DMS153 treated with DMSO at 0.1 percent for 48 hours (cell line): ENCODE data around the gene TRMT44.
"Not testable (repeated sequence)": the region's sequence is repeated elsewhere in the genome, so short reads cannot be mapped to it uniquely, and the experiment has no call there.

Source experiments
- DNase-seq: peaks from one replicate; lab custom pipeline; 2025; ENCODE audit not compliant: unreplicated experiment; lab: John Stamatoyannopoulos, UW

TRMT44 gene

GRCh38 chr4:8467016-8467415 is 26.4 kb downstream of the TRMT44 start:
- no peak for DNase-seq

- DNase-seq = no peak
These were observed 28.4 kb downstream of the TRMT44 start for GRCh38 chr4:8468746-8469535.

GRCh38 chr4:8469550-8469949 is 29.0 kb downstream of the TRMT44 start:
- DNase-seq = no peak

- DNase-seq = no peak
These were observed 30.0 kb downstream of the TRMT44 start for GRCh38 chr4:8470451-8471024.

GRCh38 chr4:8471211-8471875 is 30.8 kb downstream of the TRMT44 start:
- DNase-seq = no peak

- no peak for DNase-seq
These were observed 31.6 kb downstream of the TRMT44 start for GRCh38 chr4:8472158-8472688.

GRCh38 chr4:8472689-8473197 is 32.2 kb downstream of the TRMT44 start:
- no peak for DNase-seq

- DNase-seq = no peak
These were observed 32.8 kb downstream of the TRMT44 start for GRCh38 chr4:8473198-8473919.

- DNase-seq = no peak
These were observed 33.5 kb downstream of the TRMT44 start for GRCh38 chr4:8473920-8474590.

GRCh38 chr4:8474856-8475255 is 34.3 kb downstream of the TRMT44 start:
- DNase-seq = no peak

- no peak for DNase-seq
These were observed 35.4 kb downstream of the TRMT44 start for GRCh38 chr4:8475751-8476575.

- no peak for DNase-seq
These were observed 36.6 kb downstream of the TRMT44 start for GRCh38 chr4:8477095-8477635.

- DNase-seq = no peak
These were observed 37.1 kb downstream of the TRMT44 start for GRCh38 chr4:8477676-8478075.

GRCh38 chr4:8478371-8478770 is 37.8 kb downstream of the TRMT44 start:
- DNase-seq = no peak

- no peak for DNase-seq
These were observed 38.5 kb downstream of the TRMT44 start for GRCh38 chr4:8478801-8479744.

- DNase-seq = no peak
These were observed 39.6 kb downstream of the TRMT44 start for GRCh38 chr4:8480221-8480620.

GRCh38 chr4:8486643-8487042 is 46.1 kb downstream of the TRMT44 start:
- not testable (repeated sequence) for DNase-seq

GRCh38 chr4:8488791-8489369 is 48.3 kb downstream of the TRMT44 start:
- DNase-seq = no peak
